ENCODE results near the gene COIL. TPM values are rescaled to one million over a fixed set of nuclear protein-coding genes. Genes with fewer than 3 reads are reported as not detected.
"Not testable (repeated sequence)": the region's sequence is repeated elsewhere in the genome, so short reads cannot be mapped to it uniquely, and the experiment has no call there.

COIL gene
- total RNA-seq, 1 donor from 2014 or later, result 32.6 TPM

DNA sequence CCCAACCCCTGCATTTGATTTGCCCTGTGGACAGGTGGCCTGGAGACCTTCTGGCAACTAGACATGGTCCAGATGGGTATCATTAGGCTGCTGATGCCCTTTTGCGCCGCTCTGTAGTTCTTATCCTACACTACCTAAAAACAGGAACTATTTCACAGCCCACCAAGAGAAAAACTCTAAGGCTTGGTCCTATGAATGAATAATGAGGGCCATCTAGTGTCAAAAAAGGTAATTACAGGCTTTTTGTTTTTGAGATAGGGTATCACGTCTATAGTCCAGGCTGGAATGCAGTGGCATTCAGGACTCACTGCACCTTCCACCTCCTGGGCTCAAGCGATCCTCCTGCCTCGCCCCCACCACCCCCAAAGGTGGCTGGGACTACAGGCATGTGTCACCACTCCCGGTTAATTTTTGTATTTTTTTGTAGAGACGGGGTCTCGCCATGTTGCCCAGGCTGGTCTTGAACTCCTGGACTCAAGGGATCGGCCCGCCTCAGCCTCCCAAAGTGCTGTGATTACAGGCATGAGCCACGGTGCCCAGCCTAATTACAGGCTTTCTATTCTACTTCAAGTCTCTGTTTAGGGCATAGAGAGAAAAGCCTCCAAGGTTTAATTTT lies 20.9 kb downstream of the COIL start:
- DNase-seq (ENCODE audit: low spot score in 2 of 2), result peak in 1 of 2 donors; percentile 49
- FAIRE-seq, result no peak

DNA sequence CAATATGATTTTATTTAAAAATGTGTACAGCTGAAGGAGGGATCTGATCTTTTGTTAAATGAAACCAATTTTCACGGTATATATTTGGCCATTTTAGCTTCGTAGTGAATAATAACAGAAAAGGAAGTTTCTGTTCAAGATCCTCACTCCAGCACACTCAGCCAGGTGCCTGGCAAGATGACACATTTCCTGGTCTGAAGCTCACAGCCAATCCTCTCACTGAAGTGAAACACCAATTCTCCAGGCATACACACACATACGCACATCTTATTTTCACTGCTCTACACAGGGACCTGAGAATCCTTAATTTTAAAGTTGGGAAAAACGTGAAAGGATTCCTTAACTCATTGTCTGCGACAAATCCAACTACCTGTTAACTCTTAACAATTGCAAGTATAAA lies 22.6 kb downstream of the COIL start:
- FAIRE-seq; DNase-seq (ENCODE audit: low spot score in 2 of 2): not testable (repeated sequence)

DNA sequence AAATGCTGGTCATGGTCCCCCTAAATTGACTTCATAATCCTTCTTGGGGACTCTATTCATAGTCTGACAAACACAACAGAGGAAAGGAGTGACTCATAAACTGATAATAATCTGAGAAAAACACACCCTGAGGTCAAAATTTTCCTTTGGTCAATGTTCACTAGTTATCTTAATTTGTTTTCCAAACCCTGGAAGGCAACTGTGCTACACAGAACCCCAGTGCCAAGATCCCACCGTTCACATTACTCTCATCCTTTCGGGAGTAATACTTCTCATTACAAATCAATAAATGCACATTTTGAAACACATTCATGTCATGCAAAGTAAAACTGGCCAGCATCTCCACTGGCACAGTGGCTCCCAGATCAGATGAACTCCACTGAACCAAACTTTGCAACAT lies 23.2 kb downstream of the COIL start:
- no peak for DNase-seq (ENCODE audit: low spot score in 2 of 2)
- FAIRE-seq, result no peak

DNA sequence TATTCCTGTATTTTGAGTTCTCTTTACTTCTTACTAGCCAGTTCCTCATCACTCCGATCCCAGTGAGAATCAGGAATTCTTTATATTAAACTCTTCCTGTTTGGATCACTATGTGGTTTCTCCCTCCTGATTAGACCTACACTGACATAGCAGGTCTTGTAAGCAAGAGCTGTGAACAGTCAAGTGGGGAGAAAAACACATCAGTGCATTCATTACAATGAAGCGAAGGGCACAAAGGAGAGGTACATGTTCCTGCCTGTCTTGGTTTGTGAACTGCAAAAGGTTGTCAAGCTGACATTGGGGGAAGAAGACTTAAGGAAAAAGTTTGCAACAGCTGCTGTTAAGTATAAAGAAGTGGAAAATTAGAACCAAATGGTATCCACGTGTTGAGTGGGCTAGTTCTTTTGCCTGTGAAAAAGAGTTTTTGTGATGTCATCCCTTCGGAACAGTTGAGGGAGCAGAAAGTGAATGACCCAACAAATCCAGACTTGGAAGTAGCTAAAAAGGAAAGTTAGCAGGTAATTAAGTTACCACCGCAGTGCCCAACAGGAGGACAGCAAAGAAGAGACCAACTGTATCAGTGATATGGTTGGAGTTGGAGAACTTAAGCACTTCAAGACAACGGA lies 24.0 kb downstream of the COIL start:
- no peak for FAIRE-seq
- no peak for DNase-seq (ENCODE audit: low spot score in 2 of 2)

DNA sequence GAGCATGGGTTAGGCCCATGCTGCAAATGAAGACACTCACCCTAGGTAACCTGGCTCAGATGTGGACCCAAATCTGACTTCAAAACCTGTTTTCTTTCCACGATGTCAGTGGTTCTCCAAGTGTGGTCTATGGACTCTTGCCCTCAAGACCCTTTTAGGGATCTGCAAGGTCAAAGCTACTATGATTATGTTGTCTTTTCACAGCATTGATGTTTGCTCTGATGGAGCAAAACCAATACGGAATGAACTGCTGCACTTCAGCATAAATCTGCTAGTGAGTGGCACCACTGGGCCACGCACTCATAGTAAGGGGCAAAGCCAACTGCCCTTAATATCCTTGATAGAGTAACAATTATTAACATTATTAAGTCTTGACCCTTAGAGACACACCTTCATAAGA lies 25.4 kb downstream of the COIL start:
- no peak for DNase-seq (ENCODE audit: low spot score in 2 of 2)
- no peak for FAIRE-seq

DNA sequence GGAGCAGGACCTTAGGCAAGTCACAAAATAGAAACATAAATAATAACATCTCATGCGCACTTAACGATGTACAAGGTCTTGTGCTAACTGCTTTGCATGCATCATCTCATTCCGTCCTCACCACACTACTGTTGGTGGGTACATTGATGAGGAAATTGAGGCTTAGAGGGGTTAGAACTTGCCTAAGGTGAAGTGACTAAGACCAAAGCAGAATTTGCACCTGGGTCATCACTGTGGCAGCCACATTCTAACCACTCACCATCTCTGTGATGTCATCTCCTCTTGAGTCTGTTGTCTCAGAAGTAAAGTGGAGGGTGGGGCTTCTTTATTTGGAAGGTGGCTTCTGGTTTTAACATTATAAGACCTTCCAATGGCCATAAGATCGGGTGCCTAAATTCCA lies 26.6 kb downstream of the COIL start:
- FAIRE-seq (no peak), DNase-seq (ENCODE audit: low spot score in 2 of 2) (no peak)

- FAIRE-seq (no peak), DNase-seq (ENCODE audit: low spot score in 2 of 2) (no peak)
These were observed 27.0 kb downstream of the COIL start for GRCh38 chr17:56933868-56934267.

- DNase-seq (ENCODE audit: low spot score in 2 of 2) (no peak), FAIRE-seq (no peak)
These were observed 27.6 kb downstream of the COIL start for GRCh38 chr17:56933151-56933745.

DNA sequence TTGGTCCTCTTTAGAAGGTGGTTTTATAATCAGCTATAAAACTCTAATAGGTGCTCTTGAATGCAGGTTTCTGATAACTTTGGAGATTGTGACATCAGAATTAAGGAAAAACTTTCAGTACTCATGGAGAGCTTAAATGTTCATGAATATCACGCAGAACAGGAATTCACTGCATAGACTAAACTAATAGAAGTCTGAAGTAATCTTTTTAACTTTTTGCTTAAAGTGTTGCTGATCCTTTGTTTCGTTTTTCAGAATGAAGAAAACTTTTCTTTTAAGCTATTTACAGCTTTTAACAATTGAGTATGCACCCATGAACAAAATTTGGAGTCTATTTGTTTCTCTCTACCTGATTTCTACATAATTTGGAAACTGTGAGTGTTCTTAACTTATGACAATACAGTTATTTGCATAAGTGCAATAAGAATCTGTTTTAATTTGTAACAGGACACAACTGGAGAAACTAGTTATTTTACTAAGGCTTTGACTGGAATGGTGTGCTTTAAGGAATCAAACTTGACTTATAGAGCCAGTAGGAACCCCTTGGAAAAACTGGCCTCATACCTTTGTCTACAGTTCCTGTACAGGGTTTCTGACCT lies 30.0 kb downstream of the COIL start:
- DNase-seq (ENCODE audit: low spot score in 2 of 2) (no peak), FAIRE-seq (no peak)

DNA sequence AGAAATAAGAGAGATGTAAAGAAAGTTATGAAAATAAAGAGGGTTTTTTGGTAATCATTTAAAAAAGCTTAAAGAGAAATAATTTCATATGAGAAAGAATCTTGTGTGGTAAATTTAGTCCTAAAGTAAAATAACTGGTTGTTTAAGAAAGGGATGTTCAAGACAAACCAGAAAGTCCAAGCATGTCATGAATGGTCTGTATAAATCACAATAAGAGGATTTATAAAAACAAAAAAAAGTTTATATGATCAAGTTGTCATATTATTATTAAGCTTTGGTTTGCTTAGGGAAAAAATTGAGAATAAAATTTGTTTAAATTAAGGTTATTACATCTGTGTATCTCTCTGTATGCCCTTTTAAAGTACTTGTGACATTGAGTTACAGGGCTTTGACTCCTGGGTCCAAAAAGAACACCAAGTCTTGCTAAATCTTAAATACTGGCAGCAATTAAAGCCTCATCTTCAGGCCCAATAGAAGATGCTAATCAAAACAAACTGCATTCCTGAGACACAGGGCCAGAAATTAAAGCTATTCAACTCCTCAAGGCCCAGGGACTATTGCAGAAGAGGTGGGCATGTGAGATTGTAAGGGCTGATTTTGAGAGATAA lies 31.4 kb downstream of the COIL start:
- DNase-seq (ENCODE audit: low spot score in 2 of 2), result no peak

DNA sequence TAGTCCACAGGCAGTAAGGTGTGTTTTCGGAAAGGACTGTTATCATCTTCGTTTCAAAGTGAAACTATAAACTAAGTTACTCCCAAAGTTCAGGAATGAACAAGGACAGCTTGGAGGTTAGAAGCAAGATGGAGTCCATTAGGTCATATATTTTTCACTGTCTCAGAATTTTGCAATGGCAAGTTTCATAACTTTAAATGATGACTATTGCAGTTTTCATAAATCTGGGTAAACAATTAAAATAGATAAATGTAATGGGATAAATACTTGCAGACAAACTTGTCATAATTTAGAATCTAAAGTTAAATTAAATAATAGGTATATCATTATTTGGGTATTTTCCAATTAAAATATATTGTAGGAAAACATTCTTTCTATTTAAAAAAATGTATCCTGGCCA lies 32.3 kb downstream of the COIL start:
- no peak for FAIRE-seq

More for the DNA sequence above, 31.4 kb downstream of the COIL start:
- no peak for FAIRE-seq

DNA sequence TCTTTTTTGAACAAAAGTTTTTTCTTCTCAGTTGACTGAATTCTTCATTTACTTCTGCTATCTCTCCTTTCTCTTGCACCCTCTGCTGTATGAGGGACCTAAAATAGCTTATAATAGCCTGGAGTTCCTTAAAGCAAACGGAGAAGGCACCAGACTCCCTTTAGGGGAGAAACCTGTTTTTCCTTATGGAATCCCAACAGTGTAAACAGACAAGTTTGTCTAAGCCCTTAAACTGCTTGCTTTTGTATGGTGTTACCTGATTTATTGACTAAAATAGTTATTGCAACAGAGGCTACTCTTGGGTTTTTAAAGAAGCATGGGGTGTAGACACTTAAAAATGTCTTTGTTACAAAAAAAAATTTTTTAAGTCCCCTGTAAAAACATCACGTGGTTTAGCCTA lies 34.1 kb downstream of the COIL start:
- no peak for DNase-seq (ENCODE audit: low spot score in 2 of 2)
- FAIRE-seq, result no peak

More for the DNA sequence above, 32.3 kb downstream of the COIL start:
- no peak for DNase-seq (ENCODE audit: low spot score in 2 of 2)

DNA sequence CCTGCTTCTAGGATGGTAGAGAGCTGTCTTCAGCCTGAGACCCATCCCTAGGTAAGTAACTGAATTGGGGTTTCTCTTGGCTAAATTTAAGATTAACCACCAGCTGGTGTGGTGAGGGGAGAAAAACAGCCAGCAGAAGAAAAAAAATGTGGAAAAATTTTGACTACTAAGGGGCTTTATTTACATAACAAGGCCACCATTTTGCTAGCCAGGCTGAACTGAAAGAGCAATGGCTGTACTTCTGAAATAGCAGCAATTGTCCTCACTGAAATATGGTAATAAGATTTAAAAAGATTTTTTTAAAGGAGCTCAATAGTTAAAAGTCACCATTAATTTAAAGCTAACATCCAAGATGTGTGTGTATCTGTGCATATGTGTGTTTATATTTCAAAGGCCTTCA lies 34.6 kb downstream of the COIL start:
- DNase-seq (ENCODE audit: low spot score in 2 of 2) (no peak), FAIRE-seq (no peak)

- FAIRE-seq (no peak), DNase-seq (ENCODE audit: low spot score in 2 of 2) (no peak)
These were observed 35.8 kb downstream of the COIL start for GRCh38 chr17:56925088-56925487.

- FAIRE-seq, result no peak
- DNase-seq (ENCODE audit: low spot score in 2 of 2), result no peak
These were observed 41.1 kb downstream of the COIL start for GRCh38 chr17:56919717-56920116.

DNA sequence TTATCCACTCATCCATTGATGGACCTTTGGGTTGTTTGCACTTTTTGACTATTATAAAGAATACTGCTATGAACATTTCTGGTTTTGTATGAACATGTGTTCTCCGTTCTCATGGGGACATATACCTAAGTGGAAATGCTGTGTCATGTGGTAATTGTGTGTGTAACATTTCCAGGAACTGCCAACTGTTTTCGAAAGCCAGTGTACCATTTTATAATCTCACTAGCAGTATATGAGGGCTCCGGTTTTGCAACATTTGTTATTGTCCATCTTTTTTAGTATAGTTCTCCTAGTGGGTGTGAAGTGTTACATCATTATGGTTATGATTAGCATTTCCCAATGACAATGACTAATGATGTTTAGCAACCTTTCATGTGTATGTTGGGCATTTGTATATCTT lies 41.9 kb downstream of the COIL start:
- FAIRE-seq, result no peak
- DNase-seq (ENCODE audit: low spot score in 2 of 2), result no peak

DNA sequence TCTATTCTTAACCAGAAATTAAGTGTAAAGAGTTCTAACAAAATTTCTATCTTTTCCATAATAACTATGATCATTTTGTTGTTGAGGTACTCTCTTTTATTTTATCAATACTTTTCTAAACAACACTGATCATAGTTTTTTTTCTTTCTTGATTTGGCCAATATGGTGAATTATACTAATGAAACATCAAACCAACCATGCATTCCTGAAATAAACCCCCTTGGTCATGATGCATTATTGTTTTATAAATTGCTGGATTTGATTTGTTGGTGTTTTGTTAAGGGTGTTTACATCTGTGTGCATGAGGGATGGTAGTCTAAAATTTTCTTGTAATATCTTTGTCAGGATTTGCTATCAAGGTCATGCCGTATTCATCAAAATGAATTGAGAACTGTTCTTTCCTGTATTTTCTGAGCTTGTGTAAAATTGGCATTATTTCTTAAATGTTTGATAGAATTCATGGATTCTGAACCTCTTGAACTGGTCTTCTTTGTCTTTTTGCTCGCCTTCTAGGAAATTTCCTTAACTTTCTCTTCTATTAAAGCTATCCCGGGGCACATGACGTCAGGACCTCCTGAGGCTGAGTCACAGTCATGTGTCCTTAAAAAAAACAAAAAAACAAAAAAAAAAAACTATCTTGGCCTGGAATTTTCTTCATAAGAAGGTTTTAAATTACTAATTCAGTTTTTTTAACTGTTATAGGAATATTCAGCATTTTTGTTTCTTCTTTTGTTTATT lies 43.1 kb downstream of the COIL start:
- FAIRE-seq (no peak), DNase-seq (ENCODE audit: low spot score in 2 of 2) (no peak)

GRCh38 chr17:56914581-56915273 lies 46.1 kb downstream of the COIL start:
- FAIRE-seq, result no peak
- no peak for DNase-seq (ENCODE audit: low spot score in 2 of 2)

- FAIRE-seq, result no peak
- DNase-seq (ENCODE audit: low spot score in 2 of 2), result peak; percentile 82 to 93
These were observed 46.8 kb downstream of the COIL start, which contains the start of gene TRIM25 for GRCh38 chr17:56913867-56914580. TRIM25 (minus strand) TSS chr17:56914049; CDS start chr17:56913988, 61 bp downstream.
